WTC11 (cell line): ENCODE results near the gene ITSN1. TPM values are rescaled to one million over a fixed set of nuclear protein-coding genes. Genes with fewer than 3 reads are reported as not detected.

Experiments
- ATAC-seq: fragments of 200-7000 bp; cut with Tn5 transposase; 2 replicates; pipeline ENCODE4 v1.10.0; 2021; ENCODE audit warnings: mild to moderate bottlenecking, moderate library complexity
- CTCF ChIA-PET: fragments of 300-600 bp; sonication (Branson Sonifier 250); formaldehyde crosslinking; loops from one replicate; lab custom pipeline; 2021; ENCODE audit warnings: antibody characterized with exemption; lab: Charles Lee
- POLR2A ChIA-PET: fragments of 350-600 bp; sonication (Branson Sonifier 250); formaldehyde crosslinking; loops from one replicate; lab custom pipeline; 2021; ENCODE audit warnings: antibody characterized with exemption; lab: Charles Lee
- DNase-seq: peaks from one replicate; pipeline ENCODE4 v3.0.0; 2021; ENCODE audit warnings: low spot score
- H3K27ac Mint-ChIP-seq: 2 replicates; pipeline ENCODE4 v1.8.0; 2021; ENCODE audit warnings: mixed read lengths
- H3K27me3 Mint-ChIP-seq: 2 replicates; pipeline ENCODE4 v1.8.0; 2021; ENCODE audit warnings: low read depth, mild to moderate bottlenecking, moderate library complexity, mixed read lengths
- H3K36me3 Mint-ChIP-seq: 2 replicates; pipeline ENCODE4 v1.8.0; 2021; ENCODE audit warnings: mixed read lengths
- H3K4me1 Mint-ChIP-seq: 2 replicates; pipeline ENCODE4 v1.8.0; 2022; ENCODE audit warnings: mixed read lengths
- H3K4me3 Mint-ChIP-seq: 2 replicates; pipeline ENCODE4 v1.8.0; 2021; ENCODE audit warnings: mild to moderate bottlenecking, moderate library complexity, mixed read lengths
- H3K9me3 Mint-ChIP-seq: 2 replicates; pipeline ENCODE4 v1.8.0; 2021; ENCODE audit warnings: mixed read lengths
- ATF1 ChIP-seq: sonication (generic); formaldehyde crosslinking; IDR thresholded peaks from 2 replicates; pipeline ENCODE4 v1.8.1; 2023; ENCODE audit warnings: mild to moderate bottlenecking, moderate library complexity, missing genetic modification reagents
- CREB1 ChIP-seq: sonication (generic); formaldehyde crosslinking; IDR thresholded peaks from 2 replicates; pipeline ENCODE4 v1.8.0; 2023; ENCODE audit warnings: mild to moderate bottlenecking, missing genetic modification reagents
- CTCF ChIP-seq: fragments of 200-600 bp; IDR thresholded peaks from 2 replicates; pipeline ENCODE4 v1.8.0; 2022; ENCODE audit warnings: antibody characterized with exemption
- E2F1 ChIP-seq: sonication (generic); formaldehyde crosslinking; IDR thresholded peaks from 2 replicates; pipeline ENCODE4 v1.8.0; 2022; ENCODE audit warnings: mild to moderate bottlenecking, missing genetic modification reagents
- FOXP1 ChIP-seq: sonication (generic); formaldehyde crosslinking; IDR thresholded peaks from 2 replicates; pipeline ENCODE4 v1.8.0; 2022; ENCODE audit warnings: missing genetic modification reagents, mild to moderate bottlenecking, moderate library complexity, borderline replicate concordance
- IRF2 ChIP-seq: sonication (generic); formaldehyde crosslinking; IDR thresholded peaks from 2 replicates; pipeline ENCODE4 v1.8.0; 2022; ENCODE audit warnings: low read depth, missing genetic modification reagents, borderline replicate concordance
- JUN ChIP-seq: sonication (generic); formaldehyde crosslinking; IDR thresholded peaks from 2 replicates; pipeline ENCODE4 v1.8.0; 2023; ENCODE audit warnings: mild to moderate bottlenecking, missing genetic modification reagents
- NFYB ChIP-seq: sonication (generic); formaldehyde crosslinking; conservative IDR thresholded peaks from 2 replicates; pipeline ENCODE4 v1.8.0; 2022; ENCODE audit warnings: low read depth, missing genetic modification reagents
- NR2C2 ChIP-seq: sonication (generic); formaldehyde crosslinking; IDR thresholded peaks from 2 replicates; pipeline ENCODE4 v1.8.0; 2022; ENCODE audit warnings: mild to moderate bottlenecking, missing genetic modification reagents
- RORB ChIP-seq: fragments of 250-450 bp; sonication (Bioruptor Pico); IDR thresholded peaks from 2 replicates; pipeline ENCODE4 v1.9.0; 2021; ENCODE audit warnings: mild to moderate bottlenecking
- SMAD3 ChIP-seq: sonication (generic); formaldehyde crosslinking; IDR thresholded peaks from 2 replicates; pipeline ENCODE4 v1.8.0; 2022; ENCODE audit warnings: missing genetic modification reagents, mild to moderate bottlenecking, borderline replicate concordance
- TEAD4 ChIP-seq: sonication (generic); formaldehyde crosslinking; IDR thresholded peaks from 2 replicates; pipeline ENCODE4 v1.8.0; 2022; ENCODE audit warnings: mild to moderate bottlenecking, missing genetic modification reagents
- ZNF232 ChIP-seq: sonication (generic); formaldehyde crosslinking; IDR thresholded peaks from 2 replicates; pipeline ENCODE4 v1.8.0; 2022; ENCODE audit warnings: mild to moderate bottlenecking, missing genetic modification reagents
- ZNF263 ChIP-seq: sonication (generic); formaldehyde crosslinking; IDR thresholded peaks from 2 replicates; pipeline ENCODE4 v1.8.1; 2022; ENCODE audit warnings: low read depth, mild to moderate bottlenecking, moderate library complexity, missing genetic modification reagents
- ZNF425 ChIP-seq: fragments of 250-450 bp; sonication (Bioruptor Pico); conservative IDR thresholded peaks from 2 replicates; pipeline ENCODE4 v1.9.0; 2021; ENCODE audit warnings: mild to moderate bottlenecking
- ZSCAN18 ChIP-seq: fragments of 250-450 bp; sonication (Bioruptor Pico); IDR thresholded peaks from 2 replicates; pipeline ENCODE4 v2.1.2; 2022; ENCODE audit warnings: mild to moderate bottlenecking, moderate library complexity
- total RNA-seq: library from RNA; stranded (reverse); gene quantifications from 3 replicates; pipeline ENCODE4 v1.2.3, GENCODE V29; 2021
- TF ChIP-seq, protein P1 (sequence below): sonication (generic); formaldehyde crosslinking; IDR thresholded peaks from 2 replicates; pipeline ENCODE4 v1.8.1; 2023; ENCODE audit warnings: mild to moderate bottlenecking, missing genetic modification reagents
- TF ChIP-seq, protein P2 (sequence below): sonication (generic); formaldehyde crosslinking; IDR thresholded peaks from 2 replicates; pipeline ENCODE4 v1.8.1; 2022; ENCODE audit warnings: missing genetic modification reagents, borderline replicate concordance
- TF ChIP-seq, protein P3 (sequence below): sonication (generic); formaldehyde crosslinking; IDR thresholded peaks from 2 replicates; pipeline ENCODE4 v1.8.1; 2023; ENCODE audit warnings: mild to moderate bottlenecking, missing genetic modification reagents, moderate library complexity

Gene ITSN1
- total RNA-seq, 1 experiment from 2014 or later, result 69.6 TPM

DNA sequence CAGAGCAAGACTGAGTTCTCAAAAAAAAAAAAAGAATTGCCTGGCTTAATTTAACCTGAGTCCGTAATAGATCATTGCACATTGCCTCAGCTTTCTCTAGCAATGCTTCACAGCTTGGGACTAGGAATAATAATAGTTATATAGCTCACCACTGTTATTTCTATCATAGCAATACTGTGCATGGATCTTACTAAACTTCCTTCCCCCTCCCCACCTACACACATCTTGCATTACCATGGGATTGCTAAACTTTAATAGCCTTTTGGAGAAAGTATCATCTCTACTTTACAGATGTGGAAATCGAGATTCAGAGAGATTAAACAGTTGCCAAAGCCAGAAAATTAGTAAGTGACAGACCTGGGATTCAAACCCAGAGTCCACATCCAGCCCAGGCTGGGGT, 173.9 kb downstream of the ITSN1 start:
- CTCF ChIA-PET, result interaction anchor here (0.5 kb wide), 1 partner anchor 238 kb away, joined by 3 read pairs; no protein-coding TSS in a partner anchor
- Mint-ChIP-seq H3K4me1 (peaks cover 26% of the 10 kb centered on the region), H3K4me3 (no peak overlapping the region), H3K36me3 (peaks cover 56% of the 10 kb centered on the region), H3K27me3 (no peaks in the 10 kb centered on the region), H3K27ac (no peak overlapping the region), H3K9me3 (no peaks in the 10 kb centered on the region)
- DNase-seq (no peak), ATAC-seq (no peak)
- POLR2A ChIA-PET, result no interaction called here
- TF ChIP-seq ZSCAN18 (no peak), JUN (CRISPR knock-in tag) (no peak), ATF1 (CRISPR knock-in tag) (no peak), IRF2 (CRISPR knock-in tag) (no peak), ZNF232 (CRISPR knock-in tag) (no peak), FOXP1 (CRISPR knock-in tag) (no peak)

- no peak for ATAC-seq
- TF ChIP-seq FOXP1 (CRISPR knock-in tag), result no peak
- no peak for TF ChIP-seq RORB (CRISPR knock-in tag)
- TF ChIP-seq NFYB (CRISPR knock-in tag), result no peak
- TF ChIP-seq NR2C2, result no peak
- no peak for TF ChIP-seq TEAD4 (CRISPR knock-in tag)
- TF ChIP-seq, protein P1, sequence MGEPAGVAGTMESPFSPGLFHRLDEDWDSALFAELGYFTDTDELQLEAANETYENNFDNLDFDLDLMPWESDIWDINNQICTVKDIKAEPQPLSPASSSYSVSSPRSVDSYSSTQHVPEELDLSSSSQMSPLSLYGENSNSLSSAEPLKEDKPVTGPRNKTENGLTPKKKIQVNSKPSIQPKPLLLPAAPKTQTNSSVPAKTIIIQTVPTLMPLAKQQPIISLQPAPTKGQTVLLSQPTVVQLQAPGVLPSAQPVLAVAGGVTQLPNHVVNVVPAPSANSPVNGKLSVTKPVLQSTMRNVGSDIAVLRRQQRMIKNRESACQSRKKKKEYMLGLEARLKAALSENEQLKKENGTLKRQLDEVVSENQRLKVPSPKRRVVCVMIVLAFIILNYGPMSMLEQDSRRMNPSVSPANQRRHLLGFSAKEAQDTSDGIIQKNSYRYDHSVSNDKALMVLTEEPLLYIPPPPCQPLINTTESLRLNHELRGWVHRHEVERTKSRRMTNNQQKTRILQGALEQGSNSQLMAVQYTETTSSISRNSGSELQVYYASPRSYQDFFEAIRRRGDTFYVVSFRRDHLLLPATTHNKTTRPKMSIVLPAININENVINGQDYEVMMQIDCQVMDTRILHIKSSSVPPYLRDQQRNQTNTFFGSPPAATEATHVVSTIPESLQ (CRISPR knock-in tag), result no peak
- no peak for TF ChIP-seq ZNF263 (CRISPR knock-in tag)
- TF ChIP-seq SMAD3 (CRISPR knock-in tag), result no peak
- no peak for TF ChIP-seq CTCF
- peak overlapping the region; percentile 48; the same call in 1 of the 2 replicates for H3K27ac Mint-ChIP-seq
- H3K36me3 Mint-ChIP-seq, result peaks cover 53% of the 10 kb centered on the region
- DNase-seq, result no peak
- H3K4me1 Mint-ChIP-seq, result peaks cover 26% of the 10 kb centered on the region
- ChIA-PET CTCF (no interaction called here), POLR2A (no interaction called here)
- H3K9me3 Mint-ChIP-seq, result no peaks in the 10 kb centered on the region
- H3K27me3 Mint-ChIP-seq, result no peaks in the 10 kb centered on the region
- H3K4me3 Mint-ChIP-seq, result no peak overlapping the region
Measured at GRCh38 chr21:33817138-33817537, 174.8 kb downstream of the ITSN1 start.

GRCh38 chr21:33817663-33818451, 175.6 kb downstream of the ITSN1 start:
- Mint-ChIP-seq H3K9me3 (no peaks in the 10 kb centered on the region), H3K36me3 (peaks cover 53% of the 10 kb centered on the region), H3K27ac (no peak overlapping the region), H3K27me3 (no peaks in the 10 kb centered on the region), H3K4me1 (peaks cover 26% of the 10 kb centered on the region), H3K4me3 (no peak overlapping the region)
- CTCF ChIA-PET, result no interaction called here
- ATAC-seq (no peak; the same call in 1 of the 2 replicates), DNase-seq (no peak)
- POLR2A ChIA-PET, result no interaction called here
- TF ChIP-seq NR2C2, result no peak
- TF ChIP-seq, protein P2, sequence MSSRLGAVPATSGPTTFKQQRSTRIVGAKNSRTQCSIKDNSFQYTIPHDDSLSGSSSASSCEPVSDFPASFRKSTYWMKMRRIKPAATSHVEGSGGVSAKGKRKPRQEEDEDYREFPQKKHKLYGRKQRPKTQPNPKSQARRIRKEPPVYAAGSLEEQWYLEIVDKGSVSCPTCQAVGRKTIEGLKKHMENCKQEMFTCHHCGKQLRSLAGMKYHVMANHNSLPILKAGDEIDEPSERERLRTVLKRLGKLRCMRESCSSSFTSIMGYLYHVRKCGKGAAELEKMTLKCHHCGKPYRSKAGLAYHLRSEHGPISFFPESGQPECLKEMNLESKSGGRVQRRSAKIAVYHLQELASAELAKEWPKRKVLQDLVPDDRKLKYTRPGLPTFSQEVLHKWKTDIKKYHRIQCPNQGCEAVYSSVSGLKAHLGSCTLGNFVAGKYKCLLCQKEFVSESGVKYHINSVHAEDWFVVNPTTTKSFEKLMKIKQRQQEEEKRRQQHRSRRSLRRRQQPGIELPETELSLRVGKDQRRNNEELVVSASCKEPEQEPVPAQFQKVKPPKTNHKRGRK (CRISPR knock-in tag), result no peak
- no peak for TF ChIP-seq CREB1 (CRISPR knock-in tag)
- TF ChIP-seq, protein P3, sequence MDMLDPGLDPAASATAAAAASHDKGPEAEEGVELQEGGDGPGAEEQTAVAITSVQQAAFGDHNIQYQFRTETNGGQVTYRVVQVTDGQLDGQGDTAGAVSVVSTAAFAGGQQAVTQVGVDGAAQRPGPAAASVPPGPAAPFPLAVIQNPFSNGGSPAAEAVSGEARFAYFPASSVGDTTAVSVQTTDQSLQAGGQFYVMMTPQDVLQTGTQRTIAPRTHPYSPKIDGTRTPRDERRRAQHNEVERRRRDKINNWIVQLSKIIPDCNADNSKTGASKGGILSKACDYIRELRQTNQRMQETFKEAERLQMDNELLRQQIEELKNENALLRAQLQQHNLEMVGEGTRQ (CRISPR knock-in tag), result no peak
- no peak for TF ChIP-seq ZNF425 (CRISPR knock-in tag)
- no peak for TF ChIP-seq E2F1 (CRISPR knock-in tag)
